ENCODE measurements around the gene IL5RA.

Gene IL5RA

GRCh38 chr3:3064297-3064696 lies 45.9 kb downstream of the IL5RA start:
- DNase-seq, result no peak

GRCh38 chr3:3059645-3060044 lies 50.5 kb downstream of the IL5RA start:
- no peak for DNase-seq

- DNase-seq, result no peak
Measured at GRCh38 chr3:3053974-3054373, 56.2 kb downstream of the IL5RA start.

- no peak for DNase-seq
Measured at GRCh38 chr3:3038201-3038991, 71.8 kb downstream of the IL5RA start.

GRCh38 chr3:3037156-3037555 lies 73.0 kb downstream of the IL5RA start:
- DNase-seq, result no peak

GRCh38 chr3:3031326-3031725 lies 78.8 kb downstream of the IL5RA start:
- DNase-seq, result no peak

- DNase-seq, result no peak
Measured at GRCh38 chr3:3027976-3028567, 82.1 kb downstream of the IL5RA start.

- no peak for DNase-seq
Measured at GRCh38 chr3:3023111-3023745, 86.9 kb downstream of the IL5RA start.

GRCh38 chr3:3020209-3020608 lies 90.0 kb downstream of the IL5RA start:
- no peak for DNase-seq

Measured in stimulated activated CD4-positive, alpha-beta T cell treated with anti-CD3 and anti-CD28 coated beads, Interleukin-2, amount 100 ng/mL, for 24 hours (primary cell).